HUDEP-2 (cell line): Measurements from ENCODE around the gene FAM216A.
"Not testable (repeated sequence)": the region's sequence is repeated elsewhere in the genome, so short reads cannot be mapped to it uniquely, and the experiment has no call there.

ENCODE experiments used
- DNase-seq, 76 experiments: peaks; one replicate each; lab custom pipeline; 2025; ENCODE audit not compliant: unreplicated experiment in 76 of 76; lab: John Stamatoyannopoulos, UW

The FAM216A gene, protein sequence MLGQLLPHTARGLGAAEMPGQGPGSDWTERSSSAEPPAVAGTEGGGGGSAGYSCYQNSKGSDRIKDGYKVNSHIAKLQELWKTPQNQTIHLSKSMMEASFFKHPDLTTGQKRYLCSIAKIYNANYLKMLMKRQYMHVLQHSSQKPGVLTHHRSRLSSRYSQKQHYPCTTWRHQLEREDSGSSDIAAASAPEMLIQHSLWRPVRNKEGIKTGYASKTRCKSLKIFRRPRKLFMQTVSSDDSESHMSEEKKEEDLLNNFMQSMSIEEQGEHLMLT

GRCh38 chr12:110468214-110469048 lies at the start of gene FAM216A, which contains the start of gene GPN3:
FAM216A (plus strand) TSS chr12:110468845; CDS start chr12:110468876, 31 bp downstream.
GPN3 (minus strand) TSS chr12:110468257; CDS start chr12:110468203, 54 bp downstream.
- DNase-seq: peak in 75 of 76 experiments; percentile 65 to 99 (median 95)

DNA sequence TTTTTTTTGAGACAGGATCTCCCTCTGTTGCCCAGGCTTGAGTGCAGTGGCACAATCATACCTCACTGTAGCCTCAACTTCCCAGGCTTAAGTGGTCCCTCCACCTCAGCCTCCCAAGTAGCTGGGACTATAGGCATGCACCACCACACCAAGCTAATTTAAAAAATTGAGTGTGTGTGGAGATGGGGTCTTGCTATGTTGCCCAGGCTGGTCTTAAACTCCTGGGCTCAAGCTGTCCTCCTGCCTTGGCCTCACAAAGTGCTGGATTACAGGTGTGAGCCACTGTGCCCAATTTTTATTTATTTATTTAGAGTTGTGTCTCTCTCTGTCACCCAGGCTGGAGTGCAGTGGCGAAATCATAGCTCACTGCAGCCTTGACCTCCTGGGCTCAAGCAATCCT lies 48.0 kb upstream of the FAM216A start:
- DNase-seq: not testable (repeated sequence)

GRCh38 chr12:110421159-110421661 lies 47.4 kb upstream of the FAM216A start:
- no peak for DNase-seq

DNA sequence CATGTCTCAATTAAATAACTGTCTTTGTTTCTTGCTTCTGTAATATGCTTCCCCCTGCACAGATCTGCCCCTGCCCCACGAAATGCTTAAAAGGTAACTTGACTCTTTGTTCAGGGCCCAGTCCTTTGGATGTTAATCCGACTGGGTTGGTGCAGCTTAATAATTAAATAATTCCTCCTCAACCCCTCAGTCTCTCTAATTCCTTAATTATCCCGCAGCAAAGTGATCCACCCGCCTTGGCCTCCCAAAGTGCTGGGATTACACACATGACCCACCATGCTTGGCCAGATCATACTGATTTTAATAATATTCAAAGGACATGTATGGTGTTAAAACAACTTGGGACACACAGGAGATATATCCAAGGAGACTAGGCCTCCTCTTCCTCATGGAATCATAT lies 46.9 kb upstream of the FAM216A start:
- no peak for DNase-seq

DNA sequence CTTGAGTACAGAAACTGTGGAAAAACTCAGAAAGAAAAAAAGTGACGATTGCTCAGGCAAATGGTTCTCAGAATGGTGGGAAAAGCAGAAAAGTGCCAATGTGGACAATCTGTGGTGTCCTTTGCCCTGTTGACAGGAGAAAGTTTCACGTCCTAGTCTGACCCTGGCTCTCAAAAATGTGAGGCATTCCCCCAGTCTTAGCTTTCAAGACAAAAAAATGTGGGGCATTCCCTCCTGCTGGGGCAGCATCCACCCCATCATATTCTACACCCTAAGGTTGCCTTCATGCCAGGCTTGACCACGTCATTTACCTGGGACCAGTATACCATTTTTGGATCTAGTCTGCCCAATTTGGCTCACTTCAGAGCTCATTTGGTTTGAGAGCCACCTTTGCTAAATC lies 44.4 kb upstream of the FAM216A start:
- DNase-seq: peak in 1 of 76 experiments; percentile 3

GRCh38 chr12:110426406-110426805 lies 42.2 kb upstream of the FAM216A start:
- no peak for DNase-seq

DNA sequence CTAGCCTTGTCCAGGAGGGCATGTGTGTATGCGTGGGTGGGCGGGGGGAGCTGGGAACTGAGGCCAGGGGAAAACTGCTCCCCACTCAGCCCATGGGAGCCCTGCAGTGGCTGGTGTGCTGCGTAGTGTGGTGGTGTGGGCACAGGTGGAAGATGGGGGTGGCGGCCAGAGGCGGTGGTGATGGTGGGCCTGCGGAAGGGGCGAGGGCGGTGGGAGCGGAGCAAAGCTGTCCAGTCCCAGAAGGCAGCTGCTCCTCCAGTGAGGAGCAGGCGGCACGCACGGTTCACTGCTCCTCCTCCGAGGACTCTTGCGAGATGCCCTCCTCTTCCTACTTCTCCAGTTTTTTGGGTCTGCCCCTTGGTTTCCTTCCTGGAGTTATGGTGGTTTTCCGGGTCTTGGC lies 39.0 kb upstream of the FAM216A start:
- DNase-seq: not testable (repeated sequence)

DNA sequence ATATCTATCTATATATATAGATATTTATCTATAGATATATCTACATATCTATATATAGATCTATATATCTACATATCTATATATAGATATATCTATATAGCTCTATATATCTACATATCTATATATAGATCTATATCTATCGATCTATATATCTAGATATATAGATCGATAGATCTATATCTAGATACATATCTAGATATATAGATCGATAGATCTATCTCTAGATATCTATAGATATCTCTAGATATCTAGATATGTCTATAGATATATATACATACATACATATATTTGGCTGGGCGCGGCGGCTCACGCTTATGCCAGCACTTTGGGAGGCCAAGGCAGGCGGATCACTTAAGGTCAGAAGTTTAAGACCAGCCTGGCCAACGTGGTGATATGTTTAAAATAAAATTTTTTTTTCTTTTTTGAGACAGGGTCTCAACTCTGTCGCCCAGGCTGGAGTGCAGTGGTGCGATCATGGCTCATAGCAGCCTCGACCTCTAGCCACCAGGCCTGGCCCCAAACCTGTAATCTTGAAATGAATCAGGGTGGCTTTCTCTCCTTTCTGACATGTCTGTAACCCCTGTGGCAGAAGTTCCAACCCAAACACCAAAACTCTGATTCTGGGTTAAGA lies 36.6 kb upstream of the FAM216A start:
- no peak for DNase-seq

- no peak for DNase-seq
These were observed 32.4 kb upstream of the FAM216A start for GRCh38 chr12:110436231-110436630.

DNA sequence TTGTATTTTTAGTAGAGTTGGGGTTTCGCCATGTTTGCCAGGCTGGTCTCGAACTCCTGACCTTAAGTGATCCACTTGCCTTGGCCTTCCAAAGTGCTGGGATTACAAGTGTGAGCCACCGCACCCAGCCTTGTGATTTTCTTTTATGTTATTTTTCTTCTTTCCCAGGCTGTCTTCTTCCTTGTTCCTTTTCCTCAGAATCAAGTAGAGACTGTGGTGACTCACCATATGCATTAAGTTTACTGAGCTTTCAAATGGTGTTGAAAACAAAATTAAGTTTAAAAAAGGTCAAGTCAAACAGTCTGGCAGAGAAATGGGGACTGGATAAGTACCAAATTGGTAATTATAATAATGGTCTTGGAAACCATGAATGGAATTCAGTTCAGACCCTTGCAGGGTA lies 24.2 kb upstream of the FAM216A start:
- no peak for DNase-seq

DNA sequence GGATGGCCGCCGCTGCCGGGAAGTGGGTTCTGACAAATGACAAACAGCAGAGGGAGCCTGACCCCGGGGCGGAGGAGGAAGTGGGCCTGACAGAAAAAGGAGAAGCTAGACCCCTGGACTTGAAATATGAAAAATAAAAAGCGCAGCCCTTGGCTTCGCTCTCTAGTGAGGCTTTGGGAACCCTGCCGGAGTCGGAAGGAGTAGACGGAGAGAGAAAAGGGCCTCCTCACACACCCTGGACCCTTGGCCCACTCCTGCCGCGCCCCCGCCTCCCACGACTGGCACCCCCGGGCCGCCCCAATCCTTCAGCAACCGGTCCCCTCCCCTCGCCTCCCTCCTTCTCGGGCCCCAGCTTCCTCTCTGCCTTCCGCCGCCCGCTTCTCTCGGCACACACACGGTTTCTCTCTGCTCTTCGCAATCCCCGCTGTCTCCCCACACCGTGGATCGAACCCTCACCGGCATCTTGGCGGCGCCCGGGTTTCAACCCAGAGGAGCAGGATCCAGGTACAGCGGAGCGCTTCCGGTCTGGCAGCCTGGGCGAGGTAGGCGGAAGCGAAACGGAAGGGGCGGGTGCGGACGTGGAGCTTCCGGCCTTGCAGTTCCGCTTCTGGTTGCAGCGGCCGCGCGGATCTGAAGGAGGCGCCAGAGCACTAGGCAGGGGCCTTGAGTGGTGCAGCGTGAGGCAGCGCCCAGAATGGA lies 18.7 kb upstream of the FAM216A start, which contains the start of gene ARPC3:
ARPC3 (minus strand) TSS at position 539 of the 699 bp plus-strand sequence; CDS start at position 462, 77 bp downstream.
- DNase-seq: peak in 75 of 76 experiments; percentile 50 to 95 (median 89)

DNA sequence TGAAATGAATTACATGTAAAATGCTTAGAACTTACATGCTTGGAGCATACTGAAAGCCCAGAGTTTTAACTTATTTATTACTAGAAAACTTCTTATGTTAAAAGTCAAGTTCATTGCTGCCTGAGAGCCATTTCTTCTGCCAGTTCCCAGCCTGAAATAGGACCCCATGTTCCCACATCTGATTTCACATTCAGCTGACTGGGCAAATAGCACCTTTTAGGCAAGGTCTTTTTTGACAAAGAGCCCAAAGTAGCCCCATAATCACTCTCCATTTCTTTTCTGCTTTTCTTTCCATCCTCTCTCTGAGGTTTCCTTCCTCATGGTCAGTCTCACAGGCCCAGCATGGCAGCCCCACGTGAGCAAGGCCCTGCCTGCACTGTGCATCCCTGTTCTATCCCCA lies 17.4 kb upstream of the FAM216A start:
- no peak for DNase-seq

- DNase-seq: no peak
These were observed 14.9 kb upstream of the FAM216A start for GRCh38 chr12:110453569-110454296.

DNA sequence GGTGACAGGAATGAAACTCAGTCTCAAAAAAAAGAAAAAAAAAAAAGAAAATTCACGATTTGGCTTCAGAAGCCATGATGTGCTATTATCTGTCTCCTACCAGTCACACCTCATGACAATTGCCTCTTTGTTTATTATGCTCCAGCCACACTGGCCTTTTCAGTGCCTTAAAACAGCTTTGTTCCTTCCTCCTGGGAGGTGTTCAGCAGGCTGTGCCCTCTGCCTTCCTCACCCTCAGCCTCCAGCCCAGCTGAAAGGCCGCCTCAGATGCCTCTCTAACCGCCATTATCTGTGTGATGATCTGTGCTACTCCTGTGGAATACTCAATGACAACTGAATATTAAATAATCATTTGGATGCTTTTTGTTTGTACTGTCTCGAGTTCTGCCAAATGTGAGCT lies 9.9 kb upstream of the FAM216A start:
- peak in 1 of 76 experiments; percentile 2 for DNase-seq

GRCh38 chr12:110461189-110461588 lies 7.5 kb upstream of the FAM216A start:
- not testable (repeated sequence) for DNase-seq

DNA sequence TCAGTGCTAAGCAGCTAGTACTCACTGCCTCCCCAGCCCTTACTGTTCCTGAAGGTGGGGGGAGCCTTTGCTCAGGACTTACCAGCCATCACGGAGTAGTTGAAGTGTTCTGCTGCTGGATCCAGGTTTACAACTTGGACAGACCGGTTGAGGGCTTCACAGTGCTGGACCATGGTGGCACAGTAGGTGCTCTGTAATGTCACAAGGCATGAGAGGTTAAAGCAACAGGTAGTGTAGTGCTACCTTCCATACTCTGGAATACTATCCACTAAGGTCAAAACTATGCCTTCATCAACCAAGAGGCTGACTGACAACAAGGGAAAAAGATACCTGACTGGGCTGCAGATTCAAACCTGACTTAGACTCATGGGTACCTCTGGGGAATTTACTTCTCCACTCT lies 3.6 kb upstream of the FAM216A start:
- DNase-seq: no peak

DNA sequence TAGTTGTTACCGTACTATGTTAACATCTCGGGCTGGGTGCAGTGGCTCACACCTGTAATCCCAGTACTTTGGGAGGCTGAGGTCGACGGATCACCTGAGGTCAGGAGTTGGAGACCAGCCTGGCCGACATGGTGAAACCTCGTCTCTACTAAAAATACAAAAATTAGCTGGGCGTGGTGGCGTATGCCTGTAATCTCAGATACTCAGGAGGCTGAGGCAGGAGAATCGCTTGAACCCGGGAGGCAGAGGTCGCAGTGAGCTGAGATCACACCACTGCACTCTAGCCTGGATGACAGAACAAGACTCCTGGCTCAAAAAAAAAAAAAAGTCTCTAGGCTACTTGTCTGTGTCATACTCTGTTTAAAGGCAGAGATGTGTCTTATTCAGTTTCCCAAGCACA lies 2.9 kb upstream of the FAM216A start:
- DNase-seq: not testable (repeated sequence)

DNA sequence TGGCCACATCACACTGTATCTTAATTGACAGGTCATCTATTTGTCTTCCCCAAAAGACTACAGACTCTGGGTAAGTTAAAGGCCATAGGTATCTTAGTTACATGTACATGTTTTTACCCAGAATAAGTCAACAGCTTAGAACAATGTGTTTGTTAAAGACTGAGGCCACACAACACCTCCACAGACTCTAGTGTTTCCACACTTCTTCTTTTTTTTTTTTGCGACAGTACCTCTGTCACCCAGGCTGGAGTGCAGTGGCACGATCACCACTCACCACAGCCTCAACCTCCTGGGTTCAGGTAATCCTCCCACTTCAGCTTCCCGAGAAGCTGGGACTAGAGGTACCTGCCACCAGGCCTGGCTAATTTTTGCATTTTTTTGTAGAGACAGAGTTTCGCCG lies 1.9 kb upstream of the FAM216A start:
- DNase-seq: no peak

GRCh38 chr12:110467847-110468213 lies 815 bp upstream of the FAM216A start:
- DNase-seq: peak in 1 of 76 experiments; percentile 61

DNA sequence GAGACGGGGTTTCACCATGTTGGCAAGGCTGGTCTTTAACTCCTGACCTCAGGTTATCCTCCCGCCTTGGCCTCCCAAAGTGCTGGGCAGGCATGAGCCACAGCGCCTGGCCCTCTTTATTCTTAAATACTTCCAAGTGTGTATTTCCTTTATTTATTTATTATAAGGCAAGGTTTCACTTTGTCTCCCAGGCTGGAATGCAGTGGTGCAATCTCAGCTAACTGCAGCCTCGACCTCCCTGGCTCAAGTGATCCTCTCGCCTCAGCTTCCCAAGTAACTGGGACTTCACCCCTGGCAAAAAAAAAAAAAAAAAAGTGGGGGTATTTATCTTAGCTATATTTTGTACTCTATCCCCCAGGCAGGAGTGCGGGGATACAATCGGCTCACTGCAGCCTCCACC lies 6.8 kb downstream of the FAM216A start:
- DNase-seq: no peak
